Measurements from ENCODE around the gene STAT5A.

The STAT5A gene

DNA sequence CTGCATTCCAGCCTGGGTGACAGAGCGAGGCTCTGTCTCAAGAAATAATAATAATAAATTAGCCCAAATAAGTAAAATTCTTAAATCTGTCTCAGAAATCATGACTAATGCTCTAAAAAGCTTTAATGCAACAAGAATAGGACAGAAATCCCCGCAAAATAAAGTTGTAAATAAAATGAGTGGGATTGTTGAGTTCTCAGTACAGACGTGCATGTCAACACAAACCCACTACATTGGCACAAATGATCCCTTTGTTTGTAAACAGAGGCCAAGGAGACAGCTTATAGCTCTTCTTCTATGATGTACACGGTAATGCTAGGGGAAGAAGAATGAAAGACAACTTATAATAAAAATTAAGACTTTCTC is 18.1 kb upstream of the STAT5A start:
- DNase-seq = no peak

DNA sequence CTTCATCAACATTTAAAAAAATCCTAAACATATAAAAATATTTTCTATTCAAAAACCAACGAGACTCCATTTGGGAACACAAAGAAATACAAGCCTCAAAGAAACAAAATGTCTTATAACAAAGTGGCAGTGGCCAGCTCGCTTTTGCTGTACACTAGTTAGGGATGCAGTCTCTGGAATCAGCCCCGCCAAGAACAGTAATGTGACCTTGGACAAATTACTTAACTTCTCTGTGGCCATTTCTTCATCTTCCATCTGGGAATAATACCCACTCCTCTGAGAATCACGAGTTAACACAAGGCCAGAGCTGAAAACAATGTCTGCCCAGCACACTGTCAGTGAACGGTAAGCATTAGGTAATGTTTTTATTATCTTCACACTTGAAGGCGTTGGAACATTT is 17.7 kb upstream of the STAT5A start:
- DNase-seq = no peak

- DNase-seq = no peak
Observed at GRCh38 chr17:42271006-42271778, 17.1 kb upstream of the STAT5A start.

GRCh38 chr17:42271779-42272035 is 16.6 kb upstream of the STAT5A start:
- peak; percentile 48 to 65 for DNase-seq

DNA sequence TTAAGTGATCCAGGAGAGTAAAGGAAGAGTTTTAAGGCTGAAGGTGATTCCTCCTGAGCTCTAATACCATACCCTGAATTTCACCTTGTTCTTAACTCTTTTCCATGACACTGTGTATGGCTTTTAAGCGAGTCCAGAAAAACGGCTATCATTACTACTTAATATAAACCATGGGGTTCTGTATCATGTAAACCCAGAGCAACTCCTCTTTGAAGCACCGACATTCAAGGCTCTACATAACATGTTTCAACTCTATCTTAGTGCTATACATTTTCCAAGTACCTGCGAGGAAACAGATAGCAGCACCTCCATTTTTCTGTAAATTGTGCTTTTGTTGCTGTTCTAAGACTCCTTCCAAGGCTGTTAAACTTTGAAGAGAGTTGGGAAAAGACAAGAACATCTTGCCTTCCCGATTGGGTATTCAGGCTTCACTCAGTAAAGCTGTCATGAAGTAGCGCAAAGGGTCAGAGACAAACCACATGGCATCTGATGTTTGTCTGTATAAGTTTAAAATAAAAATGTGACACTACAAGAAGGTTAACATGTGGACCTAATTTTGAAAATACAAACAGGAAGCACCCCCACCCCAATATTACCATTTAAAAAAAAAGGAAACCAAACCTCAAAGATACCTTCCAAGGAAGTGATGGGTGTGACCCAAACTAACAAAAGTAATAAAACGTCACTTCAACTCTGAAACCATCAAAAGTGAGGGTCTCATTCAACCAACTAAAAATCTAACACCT is 16.0 kb upstream of the STAT5A start:
- no peak for DNase-seq

DNA sequence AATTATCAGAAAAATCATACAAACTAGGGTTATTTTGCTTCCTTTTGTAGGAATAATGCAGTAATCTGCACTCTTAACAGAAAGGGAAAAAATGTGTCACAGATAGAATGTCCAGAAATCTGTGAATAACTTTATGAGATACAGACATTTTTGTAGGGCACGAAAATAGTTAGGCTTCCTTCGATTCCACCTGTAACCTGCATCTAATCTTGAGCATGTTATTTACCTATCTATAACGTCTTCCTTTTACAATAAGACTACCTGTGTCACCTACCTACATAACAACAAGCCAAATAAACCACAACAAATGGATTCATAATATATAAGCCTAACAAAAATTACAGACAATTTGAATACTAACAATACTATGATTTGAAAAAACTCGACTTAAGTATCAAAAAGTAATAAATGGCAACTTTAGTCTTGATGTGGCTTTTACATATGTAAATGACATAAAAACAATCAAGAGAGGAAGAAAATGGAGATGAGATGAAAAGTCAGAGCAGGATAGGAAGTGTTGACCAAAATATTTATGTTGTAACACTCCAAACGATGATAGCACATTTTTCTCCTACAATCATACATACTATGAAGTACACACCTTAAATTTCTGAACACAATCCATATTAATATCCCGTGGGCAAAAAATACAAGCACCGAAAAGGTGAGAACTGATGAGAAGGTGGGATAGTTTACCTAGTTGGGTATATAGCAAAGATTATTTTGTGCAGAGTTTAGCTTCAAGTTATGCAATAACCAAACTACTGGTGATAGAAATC is 14.6 kb upstream of the STAT5A start:
- peak; percentile 57 to 62 for DNase-seq

DNA sequence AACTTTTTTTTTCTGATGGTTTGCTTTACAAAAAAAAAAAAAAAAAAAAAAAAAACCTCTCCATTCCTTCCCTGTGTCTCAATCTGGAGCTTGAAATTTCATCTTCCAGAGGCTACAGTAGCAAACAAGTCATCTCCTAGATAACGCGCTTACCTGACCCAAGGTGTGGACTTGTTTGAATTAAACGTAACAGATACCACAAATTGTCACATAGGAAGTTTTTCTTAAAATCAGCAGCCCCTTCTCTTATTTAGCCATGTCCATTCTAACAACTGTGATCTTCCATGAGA is 14.1 kb upstream of the STAT5A start:
- DNase-seq = no peak

DNA sequence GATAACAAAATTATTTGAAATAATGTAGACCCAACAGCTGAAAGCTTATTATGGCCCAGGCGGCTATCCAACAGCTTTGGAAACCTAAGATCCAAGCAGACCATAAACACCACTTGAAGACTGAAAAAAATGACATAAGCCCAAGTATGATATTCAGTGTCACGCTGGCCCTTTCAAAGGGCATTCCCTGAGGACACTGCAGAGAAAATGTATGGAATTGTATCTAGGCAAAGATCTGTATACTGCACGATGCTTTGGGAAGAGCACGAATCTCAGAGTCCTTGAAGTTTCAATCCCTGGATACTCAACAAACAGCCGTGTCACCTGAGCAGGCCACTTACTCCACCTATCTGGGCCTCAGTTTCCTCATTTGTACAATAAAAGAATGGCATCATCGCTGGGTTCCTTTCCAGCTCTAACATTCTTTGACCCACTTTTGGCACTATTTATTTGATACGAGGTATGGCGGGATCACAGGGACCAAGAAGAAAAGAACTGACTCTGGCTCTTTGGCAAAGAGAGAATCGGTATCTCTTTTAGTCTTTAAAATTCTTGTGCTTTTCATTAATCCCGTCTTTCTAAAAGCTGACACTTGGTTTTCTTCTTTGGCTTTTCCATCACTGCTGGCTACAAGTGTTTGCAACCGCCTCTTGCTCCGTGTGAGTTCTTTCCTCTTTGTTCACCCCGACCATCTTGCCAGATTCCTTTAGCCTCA is 13.3 kb upstream of the STAT5A start:
- peak in 1 of 2 experiments; percentile 29 for DNase-seq

GRCh38 chr17:42275527-42276358 is 12.6 kb upstream of the STAT5A start:
- no peak for DNase-seq

DNA sequence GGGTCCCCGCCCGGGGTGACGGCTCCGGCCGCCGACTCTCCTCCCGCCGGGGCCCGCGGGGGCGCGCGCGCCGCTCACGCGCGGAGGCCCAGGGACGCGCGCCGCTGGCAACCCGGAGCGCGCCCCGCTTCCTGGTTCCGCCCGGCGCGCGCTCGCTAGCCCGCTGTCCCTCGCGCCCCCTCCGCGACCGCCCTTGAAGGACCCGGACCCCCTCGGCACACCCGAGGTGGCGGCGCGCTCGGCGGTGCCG is 12.0 kb upstream of the STAT5A start, which contains the start of gene STAT5B:
Gene STAT5B, minus strand, starts transcription at position 33 of the 250 bp plus-strand sequence. CDS start 44,264 bp downstream, outside the sequence.
- DNase-seq = peak; percentile 64 to 71

DNA sequence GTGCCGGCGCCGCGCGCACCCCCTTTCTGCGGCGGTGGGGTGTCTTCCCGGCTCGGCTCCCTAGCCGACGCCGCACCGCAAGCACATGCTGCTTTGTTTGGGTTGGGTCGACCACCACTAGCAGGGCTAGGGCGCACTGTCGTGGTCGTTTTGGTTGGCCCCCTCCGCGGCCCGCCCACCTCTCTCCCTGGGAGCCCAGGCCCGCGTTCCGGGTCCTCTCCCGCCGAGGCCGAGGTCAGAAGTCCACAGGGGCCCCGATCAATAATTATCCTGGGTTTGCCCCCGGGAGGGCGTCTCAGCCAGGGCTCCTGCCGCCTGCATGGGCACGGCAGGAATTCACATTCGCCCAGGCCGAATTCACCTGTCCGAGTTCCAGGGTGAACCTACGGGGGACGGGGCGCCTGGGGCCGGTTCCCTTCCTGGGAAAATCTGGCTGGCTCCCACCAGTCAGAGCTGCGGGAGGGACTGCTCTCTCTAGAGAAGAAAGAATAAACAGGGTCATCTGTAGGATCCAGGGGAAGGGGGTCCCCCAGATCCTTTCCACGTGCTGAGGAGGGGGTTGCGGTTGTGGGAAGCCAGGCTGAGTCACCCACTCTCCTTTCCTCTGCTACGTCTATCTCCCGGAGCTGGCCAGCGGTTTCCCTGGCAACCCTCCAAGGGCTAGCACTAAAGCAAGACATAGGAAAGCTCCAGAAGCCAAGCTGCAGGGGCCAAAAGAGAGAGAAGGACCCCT is 11.5 kb upstream of the STAT5A start:
- DNase-seq = peak; percentile 51 to 61

GRCh38 chr17:42277342-42277712 is 11.0 kb upstream of the STAT5A start:
- DNase-seq = no peak

- DNase-seq = no peak
Observed at GRCh38 chr17:42279776-42280630, 8.3 kb upstream of the STAT5A start.

DNA sequence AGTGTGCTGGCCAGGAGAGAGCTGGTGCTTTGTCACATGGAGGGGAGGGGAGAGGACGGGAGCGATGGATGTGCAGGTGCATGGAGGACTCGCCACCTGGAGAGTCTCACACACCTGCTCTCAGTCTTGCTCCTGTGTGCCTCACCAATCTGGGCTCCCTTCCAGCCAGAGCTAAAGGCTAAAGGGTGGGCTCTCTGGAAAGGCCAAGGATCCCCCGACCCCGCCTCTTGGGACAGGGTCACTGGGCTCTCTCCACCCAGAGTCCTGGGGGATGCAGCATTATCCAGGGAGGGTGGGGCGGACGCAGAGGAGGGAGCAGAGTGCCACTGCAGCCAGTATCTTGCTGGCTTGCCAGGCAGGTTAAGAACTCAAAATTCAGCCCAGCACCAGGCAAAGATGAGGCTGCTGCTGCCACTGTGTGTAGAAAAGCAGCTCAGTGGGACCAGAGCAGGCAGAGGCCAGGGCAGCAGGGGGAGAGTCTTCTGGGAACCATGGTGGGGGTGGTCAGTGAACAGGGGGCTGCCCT is 6.7 kb upstream of the STAT5A start:
- no peak for DNase-seq

DNA sequence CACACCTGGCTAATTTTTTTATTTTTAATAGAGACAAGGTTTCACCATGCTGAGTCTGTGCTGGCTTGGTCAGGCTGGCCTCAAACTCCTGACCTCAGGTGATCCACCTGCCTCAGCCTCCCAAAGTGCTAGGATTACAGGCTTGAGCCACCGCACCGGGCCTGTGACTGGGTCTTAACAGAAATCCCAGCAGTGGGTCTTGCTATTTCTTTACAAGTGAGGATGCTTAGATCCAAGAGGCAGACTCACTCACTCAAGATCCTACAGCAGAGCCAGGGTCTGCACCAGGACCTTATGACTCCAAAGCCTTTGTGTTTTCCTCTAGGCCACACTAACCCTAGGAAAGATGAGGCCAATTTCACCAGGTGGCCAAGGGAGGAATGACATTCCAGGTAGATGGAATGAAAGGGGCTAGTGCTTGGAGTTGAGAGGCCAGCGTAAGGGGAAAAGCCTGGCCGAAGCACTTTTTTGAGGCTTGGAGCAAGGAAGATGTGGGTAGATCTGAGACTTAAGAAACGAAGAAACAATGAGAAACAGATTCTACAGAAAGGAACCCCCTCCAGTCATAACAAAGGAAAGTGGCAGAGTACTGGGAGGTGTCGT is 5.7 kb upstream of the STAT5A start:
- no peak for DNase-seq

DNA sequence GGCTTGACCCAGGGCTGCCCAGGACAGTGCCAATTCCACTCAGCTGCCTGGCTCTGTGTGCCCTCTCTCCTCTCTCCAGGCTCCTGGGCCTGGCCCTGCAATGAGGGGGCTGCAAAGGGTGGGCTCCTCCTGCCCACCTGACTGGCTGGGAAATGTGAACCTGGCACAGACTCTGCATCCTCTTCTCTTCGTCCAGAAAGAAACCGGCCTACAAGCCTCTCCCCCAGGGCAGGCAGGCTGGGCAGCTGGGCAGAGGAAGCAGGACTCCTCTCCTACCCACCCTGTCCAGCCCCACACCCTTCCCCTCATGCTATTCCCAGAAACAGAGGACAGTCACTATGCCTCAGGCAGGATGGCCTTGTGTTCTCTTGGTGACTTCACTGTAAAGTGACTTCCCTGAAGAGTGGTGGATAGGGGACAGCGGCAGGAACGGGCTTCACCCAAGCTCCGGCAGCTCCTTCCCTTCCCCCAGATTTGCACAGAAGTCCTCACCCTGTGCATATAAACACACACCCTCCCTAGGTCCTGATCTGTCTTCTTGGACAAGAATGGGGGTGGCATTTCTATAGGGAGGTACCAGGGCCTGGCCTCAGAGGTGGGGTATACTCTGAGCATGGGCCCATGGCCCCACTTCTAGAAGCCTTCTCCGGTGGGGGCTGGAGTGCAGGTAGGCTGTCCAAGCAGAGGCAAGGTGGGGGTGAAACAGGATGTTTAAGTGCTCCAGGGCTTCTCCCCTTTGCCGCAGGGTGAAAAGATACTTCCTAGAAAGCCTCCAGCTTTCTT is 4.9 kb upstream of the STAT5A start:
- no peak for DNase-seq

DNA sequence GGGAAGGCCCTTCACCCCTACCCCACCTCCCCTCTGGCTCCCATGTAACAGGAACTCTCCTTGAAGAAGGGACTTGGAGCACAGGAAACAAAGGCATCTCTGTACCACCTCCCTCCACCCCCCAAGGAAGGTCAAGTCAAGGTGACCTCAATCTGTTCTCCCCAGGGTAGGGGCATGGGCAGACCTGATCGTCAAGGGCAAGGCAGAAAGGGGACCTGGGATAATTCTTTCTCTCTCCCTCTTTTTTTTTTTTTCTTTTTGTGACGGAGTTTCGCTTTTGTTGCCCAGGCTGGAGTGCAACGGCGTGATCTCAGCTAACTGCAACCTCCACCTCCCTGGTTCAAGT is 4.3 kb upstream of the STAT5A start:
- DNase-seq = no peak

DNA sequence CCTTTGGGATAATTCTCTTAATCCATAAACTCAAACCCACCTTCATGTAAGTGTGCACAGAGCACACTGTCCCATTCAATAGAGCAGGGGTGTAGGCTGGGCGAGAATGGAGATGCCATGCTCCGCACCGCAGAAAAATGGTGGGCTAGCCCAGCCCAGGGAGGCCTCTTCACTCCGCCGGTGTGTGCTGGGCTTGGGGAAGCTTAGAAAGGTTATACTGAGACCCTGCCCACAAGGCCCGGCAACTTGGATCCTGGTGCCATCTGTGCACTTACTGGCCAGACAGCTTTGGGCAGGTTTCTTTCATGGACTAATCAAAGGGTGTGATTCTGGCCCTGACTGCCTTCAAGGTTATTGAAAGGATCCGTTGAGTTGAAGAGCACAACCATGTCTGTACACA is 3.7 kb upstream of the STAT5A start:
- no peak for DNase-seq

DNA sequence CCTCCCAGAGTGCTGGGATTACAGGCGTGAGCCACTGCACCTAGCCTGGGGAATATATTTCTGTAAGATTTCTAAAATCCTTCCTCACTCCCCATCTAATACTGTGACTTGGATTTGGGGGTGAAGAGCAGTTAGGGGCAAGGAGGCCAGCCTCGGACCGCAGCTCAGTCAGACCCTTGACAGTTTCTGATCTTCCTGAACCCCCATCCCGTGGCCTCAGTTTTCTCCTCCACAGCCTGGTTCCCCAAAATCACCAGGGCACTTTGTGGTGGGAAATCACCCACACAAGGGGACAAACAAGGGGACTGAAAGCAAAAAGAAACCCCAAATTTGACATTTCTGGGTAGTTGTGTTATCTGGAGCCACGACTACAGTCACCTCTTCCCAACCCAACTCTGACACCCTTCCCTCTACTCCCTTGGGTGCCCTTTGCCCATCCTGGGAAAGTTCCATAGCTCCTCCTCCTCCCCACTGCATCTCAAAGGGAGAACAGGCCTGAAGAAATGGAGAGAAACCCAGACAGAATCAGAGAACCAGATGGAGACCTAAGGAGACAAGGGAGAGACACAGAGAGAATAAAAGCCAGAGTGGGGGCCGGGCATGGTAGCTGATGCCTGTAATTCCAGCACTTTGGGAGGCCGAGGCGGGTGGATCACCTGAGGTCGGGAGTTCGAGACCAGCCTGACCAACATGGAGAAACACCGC is 2.8 kb upstream of the STAT5A start:
- DNase-seq = no peak
